ENCODE results near the gene PHOX2A. TPM values are rescaled to one million over a fixed set of nuclear protein-coding genes. Genes with fewer than 3 reads are reported as not detected.

The PHOX2A gene
- total RNA-seq, 1 experiment from 2014 or later, result not detected

- no peaks in the 10 kb centered on the region for H3K9me3 ChIP-seq (ENCODE audit: low read length)
- no peak overlapping the region for H3K4me2 ChIP-seq (ENCODE audit: low read length)
- peaks cover 1% of the 10 kb centered on the region for H3F3A ChIP-seq (ENCODE audit: low read length, unreplicated experiment)
- H3K36me3 ChIP-seq (ENCODE audit: low read depth, low read length), result no peaks in the 10 kb centered on the region
- CTCF ChIA-PET, result no interaction called here
- no peaks in the 10 kb centered on the region for H4K20me1 ChIP-seq (ENCODE audit: low read length)
- no peaks in the 10 kb centered on the region for H3K27me3 ChIP-seq (ENCODE audit: low read length)
- no peak overlapping the region for H3K9ac ChIP-seq (ENCODE audit: low read length)
- H2AFZ ChIP-seq (ENCODE audit: low read length), result no peak overlapping the region
- BruUV-seq (replicated peaks), result no TSS peak
- TF ChIP-seq CTCF (conservative IDR thresholded peaks at IDR 0.05; ENCODE audit: low read depth, low read length) (no peak), EZH2 (IDR thresholded peaks at IDR 0.05; ENCODE audit: low read length, unreplicated experiment) (no peak), EZH2phosphoT487 (IDR thresholded peaks at IDR 0.05; ENCODE audit: borderline replicate concordance, low read length) (no peak)
- H3K4me1 ChIP-seq (ENCODE audit: insufficient read depth, low read length), result peaks cover 5% of the 10 kb centered on the region; the same call in 1 of the 2 replicates
- intact Hi-C loops (cut with micrococcal nuclease), result no loop called here
- ATAC-seq, result no peak
- no peak overlapping the region for H3K27ac ChIP-seq (ENCODE audit: low read length)
- no peak overlapping the region for H3K4me3 ChIP-seq (ENCODE audit: low read length)
- POLR2A ChIA-PET (ENCODE audit: unreplicated experiment), result no interaction called here
- H3K79me2 ChIP-seq (ENCODE audit: low read length), result no peaks in the 10 kb centered on the region
- H3K9me2 ChIP-seq (replicated peaks; ENCODE audit: low read length), result no peaks in the 10 kb centered on the region
- DNase-seq, result no peak
Measured at GRCh38 chr11:72195518-72196270, 48.3 kb downstream of the PHOX2A start.

- H3K4me3 ChIP-seq (ENCODE audit: low read length), result no peak within 1 kb of the TSS
- ATAC-seq (peak; percentile 45; the same call in 1 of the 2 replicates), DNase-seq (peak; percentile 44)
- no peaks in the 10 kb centered on the region for H4K20me1 ChIP-seq (ENCODE audit: low read length)
- TF ChIP-seq EZH2 (IDR thresholded peaks at IDR 0.05; ENCODE audit: low read length, unreplicated experiment), result no peak
- TF ChIP-seq EZH2phosphoT487 (IDR thresholded peaks at IDR 0.05; ENCODE audit: borderline replicate concordance, low read length), result no peak
- no peak for TF ChIP-seq CTCF (conservative IDR thresholded peaks at IDR 0.05; ENCODE audit: low read depth, low read length)
- H3K9me2 ChIP-seq (replicated peaks; ENCODE audit: low read length), result no peaks in the 10 kb centered on the region
- ChIA-PET CTCF (no interaction called here), POLR2A (ENCODE audit: unreplicated experiment) (no interaction called here)
- H3K36me3 ChIP-seq (ENCODE audit: low read depth, low read length), result no peaks in the 10 kb centered on the region
- no peaks in the 10 kb centered on the region for H3K9me3 ChIP-seq (ENCODE audit: low read length)
- no peak within 1 kb of the TSS; the same call in 1 of the 2 replicates for H2AFZ ChIP-seq (ENCODE audit: low read length)
- no peaks in the 10 kb centered on the region for H3K27me3 ChIP-seq (ENCODE audit: low read length)
- no peak within 1 kb of the TSS for H3K9ac ChIP-seq (ENCODE audit: low read length)
- H3K27ac ChIP-seq (ENCODE audit: low read length), result no peak within 1 kb of the TSS
- no peaks in the 10 kb centered on the region for H3K79me2 ChIP-seq (ENCODE audit: low read length)
- intact Hi-C loops (cut with micrococcal nuclease), result no loop called here
- H3K4me1 ChIP-seq (ENCODE audit: insufficient read depth, low read length), result peaks cover 5% of the 10 kb centered on the region; the same call in 1 of the 2 replicates
- no peak within 1 kb of the TSS for H3K4me2 ChIP-seq (ENCODE audit: low read length)
- no peaks in the 10 kb centered on the region for H3F3A ChIP-seq (ENCODE audit: low read length, unreplicated experiment)
- BruUV-seq (replicated peaks), result no TSS peak
Measured at GRCh38 chr11:72191961-72192381, 52.0 kb downstream of the PHOX2A start, which contains the start of gene FOLR1. FOLR1 (plus strand) TSS chr11:72192140; CDS start chr11:72192174, 34 bp downstream.

GRCh38 chr11:72190631-72191071 is 53.3 kb downstream of the PHOX2A start:
- Histone ChIP-seq H3K4me3 (ENCODE audit: low read length) (no peak overlapping the region), H3K9ac (ENCODE audit: low read length) (no peak overlapping the region), H3K9me2 (replicated peaks; ENCODE audit: low read length) (no peaks in the 10 kb centered on the region), H3K27ac (ENCODE audit: low read length) (no peak overlapping the region), H3F3A (ENCODE audit: low read length, unreplicated experiment) (no peaks in the 10 kb centered on the region), H3K36me3 (ENCODE audit: low read depth, low read length) (no peaks in the 10 kb centered on the region), H3K9me3 (ENCODE audit: low read length) (no peaks in the 10 kb centered on the region), H3K4me2 (ENCODE audit: low read length) (no peak overlapping the region), H3K79me2 (ENCODE audit: low read length) (no peaks in the 10 kb centered on the region), H4K20me1 (ENCODE audit: low read length) (no peaks in the 10 kb centered on the region), H2AFZ (ENCODE audit: low read length) (no peak overlapping the region), H3K27me3 (ENCODE audit: low read length) (no peaks in the 10 kb centered on the region), H3K4me1 (ENCODE audit: insufficient read depth, low read length) (peaks cover 5% of the 10 kb centered on the region; the same call in 1 of the 2 replicates)
- ATAC-seq (no peak), DNase-seq (no peak)
- BruUV-seq (replicated peaks), result no TSS peak
- TF ChIP-seq EZH2 (IDR thresholded peaks at IDR 0.05; ENCODE audit: low read length, unreplicated experiment) (no peak), EZH2phosphoT487 (IDR thresholded peaks at IDR 0.05; ENCODE audit: borderline replicate concordance, low read length) (no peak), CTCF (conservative IDR thresholded peaks at IDR 0.05; ENCODE audit: low read depth, low read length) (no peak)
- intact Hi-C loops (cut with micrococcal nuclease), result no loop called here
- POLR2A ChIA-PET (ENCODE audit: unreplicated experiment), result no interaction called here
- CTCF ChIA-PET, result no interaction called here
